Natural killer cell (primary cell): Measurements from ENCODE around the gene ID1. TPM values are rescaled to one million over a fixed set of nuclear protein-coding genes. Genes with fewer than 3 reads are reported as not detected.
"Not testable (repeated sequence)": the region's sequence is repeated elsewhere in the genome, so short reads cannot be mapped to it uniquely, and the experiment has no call there.

Experiments
- ATAC-seq, 3 donors: fragments of 150-1000 bp in 2 of 3; fragments of 200-7000 bp in 1 of 3; cut with Tn5 transposase; 1 replicate in 1 of 3; 2 replicates in 2 of 3; pipeline ENCODE4 v1.10.0; 2021; ENCODE audit warnings: mild to moderate bottlenecking in 2 of 3, moderate library complexity in 2 of 3
- DNase-seq, 2 donors: peaks; one replicate each; pipeline versions ENCODE4 v3.0.0 to v3.0.0-alpha.2; 2013 to 2021; ENCODE audit warnings: mixed read lengths in 1 of 2
- H3K27ac ChIP-seq: one replicate; pipeline ENCODE4 v1.5.1; 2013; ENCODE audit warnings: mild to moderate bottlenecking, low read length
- H3K27me3 ChIP-seq: one replicate; pipeline ENCODE4 v1.6.1; 2013; ENCODE audit warnings: low read length; ENCODE audit not compliant: control insufficient read depth, insufficient read depth
- H3K36me3 ChIP-seq: one replicate; pipeline ENCODE4 v1.6.1; 2013; ENCODE audit warnings: low read length; ENCODE audit not compliant: control insufficient read depth, insufficient read depth
- H3K4me1 ChIP-seq: one replicate; pipeline ENCODE4 v1.6.1; 2013; ENCODE audit warnings: low read length; ENCODE audit not compliant: control insufficient read depth, insufficient read depth
- H3K4me3 ChIP-seq: one replicate; pipeline ENCODE4 v1.5.1; 2013; ENCODE audit warnings: low read length
- H3K9me3 ChIP-seq: one replicate; pipeline ENCODE4 v1.6.1; 2013; ENCODE audit warnings: low read length; ENCODE audit not compliant: control insufficient read depth, insufficient read depth
- H3K27ac Mint-ChIP-seq, 2 donors: one replicate each; pipeline ENCODE4 v1.8.0; 2022; ENCODE audit warnings: mild to moderate bottlenecking in 2 of 2, mixed read lengths in 2 of 2, moderate library complexity in 1 of 2
- H3K27me3 Mint-ChIP-seq, 2 donors: one replicate each; pipeline ENCODE4 v1.8.0; 2022; ENCODE audit warnings: low read depth in 2 of 2, mixed read lengths in 2 of 2
- H3K36me3 Mint-ChIP-seq: one replicate; pipeline ENCODE4 v1.8.0; 2022; ENCODE audit warnings: mixed read lengths
- H3K4me1 Mint-ChIP-seq, 2 donors: one replicate each; pipeline ENCODE4 v1.8.0; 2022; ENCODE audit warnings: mixed read lengths in 2 of 2
- H3K4me3 Mint-ChIP-seq: one replicate; pipeline ENCODE4 v1.8.0; 2022; ENCODE audit warnings: mild to moderate bottlenecking, moderate library complexity, mixed read lengths
- H3K9me3 Mint-ChIP-seq, 2 donors: one replicate each; pipeline ENCODE4 v1.8.0; 2022; ENCODE audit warnings: mixed read lengths in 2 of 2
- WGBS: methylation state at CpG from one replicate; pipeline ENCODE4 v1.1.7; 2013; ENCODE audit warnings: missing lambda C conversion rate; ENCODE audit not compliant: insufficient coverage; 5-methylcytosine and 5-hydroxymethylcytosine counted together
- intact Hi-C: fragments of 100-400 bp; cut with micrococcal nuclease; formaldehyde crosslinking; loops from one replicate; pipeline ENCODE4 v1.14.2; 2022
- total RNA-seq, 4 donors: library from RNA; stranded (reverse); fragments of 120-200 nt in 1 of 4; gene quantifications; one replicate each; pipeline versions ENCODE4 v1.2.3 to v1.2.4, GENCODE V29; 2013 to 2022
- TF ChIP-seq, protein P1 (sequence below): fragments of 200-600 bp; IDR thresholded peaks from one replicate; pipeline ENCODE4 v1.8.0; 2022; ENCODE audit warnings: antibody characterized with exemption

ID1 gene
- total RNA-seq, 3 donors from 2014 or later (not counting 1 experiment from before 2014, with no cell fraction given) = 5.6 to 10.1 (median 6.4) TPM

DNA sequence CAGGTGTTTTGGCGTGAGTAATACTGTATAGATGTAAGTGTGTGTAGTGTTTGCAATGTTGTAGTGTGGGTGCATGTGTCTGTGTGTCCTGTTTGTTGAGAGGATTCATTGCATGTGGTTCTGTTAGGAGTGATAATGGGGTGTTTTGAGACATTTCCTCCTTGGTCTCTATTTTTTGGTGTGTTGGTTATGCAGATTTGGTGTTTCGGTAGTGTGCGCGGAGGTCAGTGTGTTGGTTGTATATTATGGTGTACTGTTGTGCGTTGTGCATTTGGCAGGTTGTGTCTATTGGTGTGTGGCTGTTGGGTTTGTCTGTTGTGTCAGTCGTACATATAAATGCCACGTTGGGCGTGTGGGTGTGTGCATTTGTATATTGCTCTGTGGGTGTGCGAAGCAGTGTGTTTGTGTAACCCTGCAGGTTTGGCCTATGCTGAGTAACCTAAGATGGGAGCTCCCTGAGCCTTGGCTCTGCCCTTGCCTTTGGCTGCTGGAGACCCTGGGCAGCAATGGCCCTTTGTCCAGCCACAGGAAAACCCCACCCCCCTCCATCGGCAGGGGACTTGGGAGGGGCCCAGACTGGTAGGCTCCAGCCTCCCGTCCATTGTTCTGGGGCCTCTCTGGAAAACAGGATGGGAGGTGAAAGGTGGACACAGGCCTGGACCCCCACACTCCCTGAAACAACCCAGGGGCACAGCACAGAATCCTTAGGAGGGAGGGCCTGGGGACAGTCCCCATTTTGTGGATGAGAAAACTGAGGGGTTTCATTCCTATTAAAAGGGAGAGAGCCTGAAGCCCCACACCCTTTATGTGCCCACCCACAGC is 10.3 kb upstream of the ID1 start:
- Mint-ChIP-seq H3K36me3 (no peaks in the 10 kb centered on the region), H3K27ac (no peak overlapping the region), H3K4me1 (peaks cover 6 to 7% of the 10 kb centered on the region in 2 donors)

DNA sequence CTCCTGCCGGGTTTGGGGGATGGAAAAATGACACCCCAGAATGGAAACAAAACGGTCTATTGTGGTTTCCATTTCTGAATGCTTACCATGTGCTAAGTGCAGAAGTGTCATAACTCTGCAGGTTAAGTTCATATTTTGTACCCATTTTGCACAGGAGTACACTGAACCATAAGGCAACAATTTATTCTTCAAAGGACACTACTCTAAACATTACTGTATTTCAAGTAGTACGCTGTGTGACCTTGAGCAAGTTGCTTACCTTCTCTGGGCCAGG is 9.8 kb upstream of the ID1 start:
- TF ChIP-seq, protein P1, sequence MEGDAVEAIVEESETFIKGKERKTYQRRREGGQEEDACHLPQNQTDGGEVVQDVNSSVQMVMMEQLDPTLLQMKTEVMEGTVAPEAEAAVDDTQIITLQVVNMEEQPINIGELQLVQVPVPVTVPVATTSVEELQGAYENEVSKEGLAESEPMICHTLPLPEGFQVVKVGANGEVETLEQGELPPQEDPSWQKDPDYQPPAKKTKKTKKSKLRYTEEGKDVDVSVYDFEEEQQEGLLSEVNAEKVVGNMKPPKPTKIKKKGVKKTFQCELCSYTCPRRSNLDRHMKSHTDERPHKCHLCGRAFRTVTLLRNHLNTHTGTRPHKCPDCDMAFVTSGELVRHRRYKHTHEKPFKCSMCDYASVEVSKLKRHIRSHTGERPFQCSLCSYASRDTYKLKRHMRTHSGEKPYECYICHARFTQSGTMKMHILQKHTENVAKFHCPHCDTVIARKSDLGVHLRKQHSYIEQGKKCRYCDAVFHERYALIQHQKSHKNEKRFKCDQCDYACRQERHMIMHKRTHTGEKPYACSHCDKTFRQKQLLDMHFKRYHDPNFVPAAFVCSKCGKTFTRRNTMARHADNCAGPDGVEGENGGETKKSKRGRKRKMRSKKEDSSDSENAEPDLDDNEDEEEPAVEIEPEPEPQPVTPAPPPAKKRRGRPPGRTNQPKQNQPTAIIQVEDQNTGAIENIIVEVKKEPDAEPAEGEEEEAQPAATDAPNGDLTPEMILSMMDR = no peak
- Histone ChIP-seq H3K4me3 (no peak overlapping the region), H3K27me3 (no peaks in the 10 kb centered on the region), H3K36me3 (no peaks in the 10 kb centered on the region), H3K27ac (no peak overlapping the region), H3K4me1 (no peaks in the 10 kb centered on the region), H3K9me3 (no peaks in the 10 kb centered on the region)
- H3K36me3 Mint-ChIP-seq = no peaks in the 10 kb centered on the region
- no peaks in the 10 kb centered on the region for H3K9me3 Mint-ChIP-seq
- intact Hi-C loops = no loop called here
- 60% methylated on average over 3 of the region's 3 CpGs for WGBS
- no peak for ATAC-seq
- H3K27me3 Mint-ChIP-seq = no peaks in the 10 kb centered on the region
- no peak overlapping the region for H3K27ac Mint-ChIP-seq
- DNase-seq = no peak
- peaks cover 6 to 7% of the 10 kb centered on the region in 2 donors for H3K4me1 Mint-ChIP-seq
- no peak overlapping the region for H3K4me3 Mint-ChIP-seq

More for the DNA sequence above, 10.3 kb upstream of the ID1 start:
- DNase-seq (no peak), ATAC-seq (no peak)
- Mint-ChIP-seq H3K27me3 (no peaks in the 10 kb centered on the region), H3K9me3 (no peaks in the 10 kb centered on the region), H3K4me3 (no peak overlapping the region)
- intact Hi-C loops = no loop called here
- Histone ChIP-seq H3K9me3 (no peaks in the 10 kb centered on the region), H3K36me3 (no peaks in the 10 kb centered on the region), H3K4me1 (no peaks in the 10 kb centered on the region), H3K4me3 (no peak overlapping the region), H3K27me3 (no peaks in the 10 kb centered on the region), H3K27ac (no peak overlapping the region)
- TF ChIP-seq, protein P1 = no peak
- 90% methylated on average over 10 of the region's 11 CpGs for WGBS

DNA sequence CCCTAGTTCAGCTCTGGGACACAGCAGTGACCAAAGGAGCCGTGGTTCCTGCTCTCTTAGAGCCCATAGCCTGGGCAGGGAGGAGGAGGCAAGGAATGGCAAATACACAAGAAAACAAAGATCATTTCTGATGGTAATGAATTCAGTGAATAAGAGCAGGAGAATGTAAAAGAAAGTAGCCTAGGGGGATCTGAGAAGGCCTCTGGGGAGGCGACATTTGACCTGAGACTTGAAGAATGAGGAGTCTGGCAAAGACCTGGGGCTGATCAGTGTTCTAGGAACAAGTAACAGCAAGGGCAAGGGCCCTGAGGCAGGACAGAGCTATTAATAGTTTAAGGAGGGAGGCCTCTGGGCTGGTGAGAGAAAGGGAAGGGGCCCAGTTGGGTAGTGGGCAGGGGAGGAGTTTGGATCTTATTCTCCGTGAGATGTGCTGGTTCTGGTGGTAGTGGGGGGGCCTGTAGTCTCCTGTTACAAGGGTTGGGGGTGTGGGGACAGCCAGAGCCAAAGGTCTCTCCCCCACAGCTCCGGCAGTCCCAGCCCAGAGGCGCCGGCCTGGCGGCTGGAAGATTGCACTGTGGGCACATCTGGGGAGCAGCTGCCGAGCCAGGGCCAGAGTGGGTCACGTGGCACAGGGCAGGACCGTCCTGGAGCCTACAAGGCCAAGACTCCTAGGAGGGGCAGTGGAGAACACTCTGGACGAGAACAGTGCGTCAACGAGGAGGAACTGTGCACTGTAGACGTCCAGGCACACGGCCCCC is 9.3 kb upstream of the ID1 start:
- H3K27me3 Mint-ChIP-seq = no peaks in the 10 kb centered on the region
- TF ChIP-seq, protein P1 = no peak
- H3K36me3 Mint-ChIP-seq = no peaks in the 10 kb centered on the region
- no peaks in the 10 kb centered on the region for H3K36me3 ChIP-seq
- ATAC-seq = no peak
- H3K9me3 ChIP-seq = no peaks in the 10 kb centered on the region
- intact Hi-C loops = no loop called here
- H3K9me3 Mint-ChIP-seq = no peaks in the 10 kb centered on the region
- no peak for DNase-seq
- H3K4me3 ChIP-seq = no peak overlapping the region
- H3K4me3 Mint-ChIP-seq = no peak overlapping the region
- H3K4me1 Mint-ChIP-seq = peaks cover 6 to 7% of the 10 kb centered on the region in 2 donors
- H3K4me1 ChIP-seq = no peaks in the 10 kb centered on the region
- H3K27me3 ChIP-seq = no peaks in the 10 kb centered on the region
- H3K27ac Mint-ChIP-seq = no peak overlapping the region
- no peak overlapping the region for H3K27ac ChIP-seq
- WGBS = 88% methylated on average over 15 of the region's 15 CpGs

DNA sequence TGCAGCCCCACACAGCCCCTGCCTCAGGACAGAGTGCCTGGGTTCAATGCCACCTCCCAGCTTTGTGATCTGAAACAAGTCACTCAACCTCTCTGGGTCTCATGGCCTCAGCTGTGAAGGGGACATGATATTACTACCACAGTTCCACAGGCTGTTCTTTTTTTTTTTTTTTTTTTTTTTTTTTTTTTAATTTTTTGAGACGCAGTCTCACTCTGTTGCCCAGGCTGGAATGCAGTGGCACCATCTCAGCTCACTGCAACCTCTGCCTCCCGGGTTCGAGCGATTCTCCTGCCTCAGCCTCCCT is 8.7 kb upstream of the ID1 start:
- H3K4me3 ChIP-seq, H3K4me1 Mint-ChIP-seq, H3K4me1 ChIP-seq, H3K9me3 ChIP-seq, H3K27ac ChIP-seq, H3K9me3 Mint-ChIP-seq, H3K36me3 Mint-ChIP-seq, H3K27me3 ChIP-seq, H3K36me3 ChIP-seq, H3K27me3 Mint-ChIP-seq, DNase-seq, ATAC-seq, H3K4me3 Mint-ChIP-seq, H3K27ac Mint-ChIP-seq, intact Hi-C loops: not testable (repeated sequence)
- WGBS = 90% methylated on average over 4 of the region's 4 CpGs
